CD8-positive, alpha-beta memory T cell (primary cell): Measurements from ENCODE around the gene IGSF5. TPM values are rescaled to one million over a fixed set of nuclear protein-coding genes. Genes with fewer than 3 reads are reported as not detected.

Source experiments
- CTCF ChIA-PET: fragments of 350-600 bp; sonication (Branson Sonifier 250); formaldehyde crosslinking; loops from one replicate; lab custom pipeline; 2021; ENCODE audit warnings: antibody characterized with exemption; lab: Charles Lee
- POLR2A ChIA-PET: fragments of 350-600 bp; sonication (Branson Sonifier 250); formaldehyde crosslinking; loops from one replicate; lab custom pipeline; 2021; ENCODE audit warnings: antibody characterized with exemption; lab: Charles Lee
- DNase-seq, 5 donors: peaks; one replicate each; pipeline versions ENCODE4 v3.0.0 to v3.0.0-alpha.2; 2020 to 2022; ENCODE audit warnings: mixed read lengths in 1 of 5
- H3K27ac ChIP-seq: one replicate; pipeline ENCODE4 v1.7.0; 2013; ENCODE audit warnings: low read depth, mild to moderate bottlenecking, low read length, moderate library complexity
- H3K27me3 ChIP-seq: 2 replicates; pipeline ENCODE4 v1.7.0; 2013; ENCODE audit warnings: low read length, mild to moderate bottlenecking; ENCODE audit not compliant: insufficient read depth, poor library complexity, severe bottlenecking
- H3K36me3 ChIP-seq: 2 replicates; pipeline ENCODE4 v1.7.0; 2013; ENCODE audit warnings: mild to moderate bottlenecking, low read length, moderate library complexity; ENCODE audit not compliant: insufficient read depth
- H3K4me1 ChIP-seq: 2 replicates; pipeline ENCODE4 v1.7.0; 2013; ENCODE audit warnings: mild to moderate bottlenecking, low read length, moderate library complexity; ENCODE audit not compliant: insufficient read depth
- H3K4me3 ChIP-seq: 2 replicates; pipeline ENCODE4 v1.7.0; 2013; ENCODE audit warnings: mild to moderate bottlenecking, low read length
- H3K9me3 ChIP-seq: 2 replicates; pipeline ENCODE4 v1.7.0; 2013; ENCODE audit warnings: mild to moderate bottlenecking, low read length
- H3K27ac Mint-ChIP-seq, 8 donors: one replicate each; pipeline ENCODE4 v1.8.0; 2020 to 2021; ENCODE audit warnings: mixed read lengths in 8 of 8, mild to moderate bottlenecking in 6 of 8, inconsistent platforms in 3 of 8, moderate library complexity in 3 of 8
- H3K27me3 Mint-ChIP-seq, 2 donors: one replicate each; pipeline ENCODE4 v1.8.0; 2020 to 2021; ENCODE audit warnings: mixed read lengths in 2 of 2, mild to moderate bottlenecking in 1 of 2, moderate library complexity in 1 of 2
- H3K36me3 Mint-ChIP-seq, 3 donors: one replicate each; pipeline ENCODE4 v1.8.0; 2020 to 2021; ENCODE audit warnings: mixed read lengths in 3 of 3, inconsistent platforms in 1 of 3, mild to moderate bottlenecking in 1 of 3
- H3K4me1 Mint-ChIP-seq, 3 donors: one replicate each; pipeline ENCODE4 v1.8.0; 2020 to 2021; ENCODE audit warnings: mixed read lengths in 3 of 3, inconsistent platforms in 1 of 3, mild to moderate bottlenecking in 1 of 3
- H3K4me3 Mint-ChIP-seq, 7 donors: one replicate each; pipeline ENCODE4 v1.8.0; 2020 to 2021; ENCODE audit warnings: mixed read lengths in 7 of 7, mild to moderate bottlenecking in 6 of 7, moderate library complexity in 4 of 7, inconsistent platforms in 2 of 7
- H3K9me3 Mint-ChIP-seq, 5 donors: one replicate each; pipeline ENCODE4 v1.8.0; 2020 to 2022; ENCODE audit warnings: mixed read lengths in 5 of 5, mild to moderate bottlenecking in 3 of 5, moderate library complexity in 2 of 5, inconsistent platforms in 1 of 5
- polyA plus RNA-seq: library from polyadenylated mRNA; unstranded; fragments of 300-500 nt; fragmentation: Illumina TruSeq; gene quantifications from one replicate; pipeline ENCODE4 v1.2.3, GENCODE V29; 2021
- total RNA-seq, 2 experiments: library from RNA; stranded (reverse); gene quantifications; one replicate each; pipeline ENCODE4 v1.2.3, GENCODE V29; 2021

Gene IGSF5
- total and polyA plus RNA-seq, 3 experiments from 2014 or later = not detected

GRCh38 chr21:39837861-39838359, 92.9 kb downstream of the IGSF5 start:
- Mint-ChIP-seq H3K9me3 (peaks cover 0 to 4% (median 0%) of the 10 kb centered on the region in 5 donors), H3K27me3 (no peaks in the 10 kb centered on the region), H3K4me1 (no peaks in the 10 kb centered on the region), H3K27ac (no peak overlapping the region), H3K36me3 (no peaks in the 10 kb centered on the region), H3K4me3 (no peak overlapping the region)
- H3K27ac ChIP-seq = no peak overlapping the region
- no peaks in the 10 kb centered on the region for H3K27me3 ChIP-seq
- no peak for DNase-seq
- no peaks in the 10 kb centered on the region for H3K9me3 ChIP-seq
- no peak overlapping the region for H3K4me3 ChIP-seq
- CTCF ChIA-PET = no interaction called here
- H3K36me3 ChIP-seq = no peaks in the 10 kb centered on the region
- POLR2A ChIA-PET = no interaction called here
- no peaks in the 10 kb centered on the region for H3K4me1 ChIP-seq

GRCh38 chr21:39840373-39841097, 95.6 kb downstream of the IGSF5 start:
- Histone ChIP-seq H3K27ac (no peak overlapping the region), H3K4me1 (no peaks in the 10 kb centered on the region), H3K4me3 (no peak overlapping the region), H3K36me3 (no peaks in the 10 kb centered on the region), H3K9me3 (no peaks in the 10 kb centered on the region), H3K27me3 (no peaks in the 10 kb centered on the region)
- Mint-ChIP-seq H3K27me3 (peaks cover 0 to 1% of the 10 kb centered on the region in 2 donors), H3K36me3 (no peaks in the 10 kb centered on the region), H3K27ac (no peak overlapping the region), H3K9me3 (peaks cover 0 to 9% (median 5%) of the 10 kb centered on the region in 5 donors), H3K4me3 (no peak overlapping the region), H3K4me1 (no peaks in the 10 kb centered on the region)
- ChIA-PET POLR2A (no interaction called here), CTCF (no interaction called here)
- DNase-seq = no peak

- Mint-ChIP-seq H3K27ac (no peak overlapping the region), H3K9me3 (peaks cover 0 to 11% (median 5%) of the 10 kb centered on the region in 5 donors), H3K4me3 (no peak overlapping the region), H3K36me3 (no peaks in the 10 kb centered on the region), H3K27me3 (peaks cover 0 to 1% of the 10 kb centered on the region in 2 donors), H3K4me1 (no peaks in the 10 kb centered on the region)
- no peaks in the 10 kb centered on the region for H3K36me3 ChIP-seq
- H3K27ac ChIP-seq = no peak overlapping the region
- no peaks in the 10 kb centered on the region for H3K27me3 ChIP-seq
- H3K9me3 ChIP-seq = no peaks in the 10 kb centered on the region
- no peak for DNase-seq
- ChIA-PET CTCF (no interaction called here), POLR2A (no interaction called here)
- H3K4me3 ChIP-seq = no peak overlapping the region
- H3K4me1 ChIP-seq = no peaks in the 10 kb centered on the region
These were observed 97.9 kb downstream of the IGSF5 start for GRCh38 chr21:39842741-39843459.

GRCh38 chr21:39843483-39843882, 98.5 kb downstream of the IGSF5 start:
- Histone ChIP-seq H3K27me3 (no peaks in the 10 kb centered on the region), H3K4me1 (no peaks in the 10 kb centered on the region), H3K36me3 (no peaks in the 10 kb centered on the region), H3K27ac (no peak overlapping the region), H3K9me3 (no peaks in the 10 kb centered on the region), H3K4me3 (no peak overlapping the region)
- no peaks in the 10 kb centered on the region for H3K36me3 Mint-ChIP-seq
- no peak overlapping the region for H3K4me3 Mint-ChIP-seq
- CTCF ChIA-PET = no interaction called here
- H3K4me1 Mint-ChIP-seq = no peaks in the 10 kb centered on the region
- POLR2A ChIA-PET = no interaction called here
- peaks cover 0 to 11% (median 5%) of the 10 kb centered on the region in 5 donors for H3K9me3 Mint-ChIP-seq
- H3K27ac Mint-ChIP-seq = no peak overlapping the region
- no peak for DNase-seq
- H3K27me3 Mint-ChIP-seq = peaks cover 0 to 1% of the 10 kb centered on the region in 2 donors

GRCh38 chr21:39843916-39844315, 98.9 kb downstream of the IGSF5 start:
- POLR2A ChIA-PET = no interaction called here
- peaks cover 0 to 11% (median 5%) of the 10 kb centered on the region in 5 donors for H3K9me3 Mint-ChIP-seq

GRCh38 chr21:39845571-39846130, 100.7 kb downstream of the IGSF5 start:
- Mint-ChIP-seq H3K36me3 (no peaks in the 10 kb centered on the region), H3K4me3 (no peak overlapping the region), H3K4me1 (no peaks in the 10 kb centered on the region), H3K27me3 (peaks cover 0 to 1% of the 10 kb centered on the region in 2 donors), H3K9me3 (peaks cover 0 to 8% (median 5%) of the 10 kb centered on the region in 5 donors), H3K27ac (no peak overlapping the region)
- H3K4me1 ChIP-seq = no peaks in the 10 kb centered on the region
- ChIA-PET CTCF (no interaction called here), POLR2A (no interaction called here)
- no peak for DNase-seq
- no peaks in the 10 kb centered on the region for H3K27me3 ChIP-seq
- H3K9me3 ChIP-seq = no peaks in the 10 kb centered on the region
- no peak overlapping the region for H3K27ac ChIP-seq
- no peaks in the 10 kb centered on the region for H3K36me3 ChIP-seq
- no peak overlapping the region for H3K4me3 ChIP-seq

More at GRCh38 chr21:39843916-39844315, 98.9 kb downstream of the IGSF5 start:
- H3K27ac Mint-ChIP-seq = no peak overlapping the region
- Histone ChIP-seq H3K27ac (no peak overlapping the region), H3K9me3 (no peaks in the 10 kb centered on the region), H3K4me1 (no peaks in the 10 kb centered on the region), H3K36me3 (no peaks in the 10 kb centered on the region), H3K4me3 (no peak overlapping the region), H3K27me3 (no peaks in the 10 kb centered on the region)
- no peak for DNase-seq
- CTCF ChIA-PET = no interaction called here
- H3K27me3 Mint-ChIP-seq = peaks cover 0 to 1% of the 10 kb centered on the region in 2 donors
- H3K4me1 Mint-ChIP-seq = no peaks in the 10 kb centered on the region
- H3K4me3 Mint-ChIP-seq = no peak overlapping the region
- no peaks in the 10 kb centered on the region for H3K36me3 Mint-ChIP-seq

DNA sequence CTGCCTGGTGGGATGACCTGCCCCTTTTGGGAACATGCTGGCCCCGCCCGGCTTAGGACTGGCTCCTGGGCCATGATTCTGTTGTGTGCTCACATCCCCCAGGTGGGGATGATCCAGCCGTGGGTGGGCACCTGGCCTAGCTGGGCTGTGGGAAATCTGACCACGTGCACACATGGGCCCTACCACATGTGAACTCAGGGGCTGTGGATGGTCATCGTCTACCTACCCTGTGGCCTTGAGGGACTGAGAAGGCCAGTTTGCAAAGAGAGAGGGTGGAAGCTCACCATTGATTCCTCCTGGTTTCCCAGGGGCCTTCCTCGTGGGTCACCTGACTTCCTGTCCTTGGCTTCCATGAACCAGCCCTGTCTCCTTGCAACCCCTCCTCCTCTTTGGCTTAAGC, 102.9 kb downstream of the IGSF5 start:
- CTCF ChIA-PET = no interaction called here
- DNase-seq = no peak
- Histone ChIP-seq H3K36me3 (no peaks in the 10 kb centered on the region), H3K27ac (no peak overlapping the region), H3K9me3 (no peaks in the 10 kb centered on the region), H3K4me3 (no peak overlapping the region), H3K4me1 (no peaks in the 10 kb centered on the region), H3K27me3 (no peaks in the 10 kb centered on the region)
- Mint-ChIP-seq H3K36me3 (no peaks in the 10 kb centered on the region), H3K4me3 (no peak overlapping the region), H3K27me3 (peaks cover 0 to 3% of the 10 kb centered on the region in 2 donors), H3K9me3 (peaks cover 0 to 11% (median 5%) of the 10 kb centered on the region in 5 donors), H3K4me1 (no peaks in the 10 kb centered on the region), H3K27ac (no peak overlapping the region)
- POLR2A ChIA-PET = no interaction called here
